ENCODE results near the gene PGBD2.
"Not testable (repeated sequence)": the region's sequence is repeated elsewhere in the genome, so short reads cannot be mapped to it uniquely, and the experiment has no call there.

The PGBD2 gene

GRCh38 chr1:248945000-248945423, 39.0 kb downstream of the PGBD2 start:
- H3K9me3 ChIP-seq (ENCODE audit: control insufficient read depth, low read depth, low read length) = not testable (repeated sequence)

DNA sequence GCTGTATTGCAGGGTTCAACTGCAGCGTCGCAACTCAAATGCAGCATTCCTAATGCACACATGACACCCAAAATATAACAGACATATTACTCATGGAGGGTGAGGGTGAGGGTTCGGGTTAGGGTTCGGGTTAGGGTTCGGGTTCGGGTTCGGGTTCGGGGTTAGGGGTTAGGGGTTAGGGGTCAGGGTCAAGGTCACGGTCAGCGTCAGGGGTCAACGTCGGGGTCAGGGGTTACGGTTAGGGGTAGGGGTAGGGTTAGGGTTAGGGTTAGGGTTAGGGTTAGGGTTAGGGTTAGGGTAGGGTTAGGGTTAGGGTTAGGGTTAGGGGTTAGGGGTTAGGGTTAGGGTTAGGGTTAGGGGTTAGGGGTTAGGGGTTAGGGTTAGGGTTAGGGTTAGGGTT, 39.4 kb downstream of the PGBD2 start:
- not testable (repeated sequence) for H3K4me3 ChIP-seq (ENCODE audit: low read length); H3K27me3 ChIP-seq (ENCODE audit: control insufficient read depth, insufficient read depth, low read length); H3K27ac ChIP-seq (ENCODE audit: low read length); H3K36me3 ChIP-seq (ENCODE audit: control insufficient read depth, low read depth, low read length); H3K9ac ChIP-seq (ENCODE audit: low read length); H3K4me1 ChIP-seq (ENCODE audit: control insufficient read depth, low read depth, low read length); H3K9me3 ChIP-seq (ENCODE audit: control insufficient read depth, low read depth, low read length)

More at GRCh38 chr1:248945000-248945423, 39.0 kb downstream of the PGBD2 start:
- H3K4me3 ChIP-seq (ENCODE audit: low read length); H3K4me1 ChIP-seq (ENCODE audit: control insufficient read depth, low read depth, low read length); H3K9ac ChIP-seq (ENCODE audit: low read length); H3K27me3 ChIP-seq (ENCODE audit: control insufficient read depth, insufficient read depth, low read length); H3K27ac ChIP-seq (ENCODE audit: low read length); H3K36me3 ChIP-seq (ENCODE audit: control insufficient read depth, low read depth, low read length): not testable (repeated sequence)

DNA sequence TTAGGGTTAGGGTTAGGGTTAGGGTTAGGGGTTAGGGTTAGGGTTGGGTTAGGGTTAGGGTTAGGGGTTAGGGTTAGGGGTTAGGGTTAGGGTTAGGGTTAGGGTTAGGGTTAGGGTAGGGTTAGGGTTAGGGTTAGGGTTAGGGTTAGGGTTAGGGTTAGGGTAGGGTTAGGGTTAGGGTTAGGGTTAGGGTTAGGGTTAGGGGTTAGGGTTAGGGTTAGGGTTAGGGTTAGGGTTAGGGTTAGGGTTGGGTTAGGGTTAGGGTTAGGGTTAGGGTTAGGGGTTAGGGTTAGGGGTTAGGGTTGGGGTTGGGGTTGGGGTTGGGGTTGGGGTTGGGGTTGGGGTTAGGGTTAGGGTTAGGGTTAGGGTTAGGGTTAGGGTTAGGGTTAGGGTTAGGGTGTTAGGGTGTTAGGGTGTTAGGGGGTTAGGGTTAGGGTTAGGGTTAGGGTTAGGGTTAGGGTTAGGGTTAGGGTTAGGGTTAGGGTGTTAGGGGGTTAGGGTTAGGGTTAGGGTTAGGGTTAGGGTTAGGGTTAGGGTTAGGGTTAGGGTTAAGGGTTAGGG, 39.9 kb downstream of the PGBD2 start:
- not testable (repeated sequence) for H3K9ac ChIP-seq (ENCODE audit: low read length); H3K9me3 ChIP-seq (ENCODE audit: control insufficient read depth, low read depth, low read length); H3K36me3 ChIP-seq (ENCODE audit: control insufficient read depth, low read depth, low read length); H3K27me3 ChIP-seq (ENCODE audit: control insufficient read depth, insufficient read depth, low read length); H3K4me3 ChIP-seq (ENCODE audit: low read length); H3K4me1 ChIP-seq (ENCODE audit: control insufficient read depth, low read depth, low read length); H3K27ac ChIP-seq (ENCODE audit: low read length)

Measured in iPS-18a (cell line).